K562 (cell line): ENCODE results near the gene OPCML. TPM values are rescaled to one million over a fixed set of nuclear protein-coding genes. Genes with fewer than 3 reads are reported as not detected.

Experiments
- CXXC5 ChIP-seq: fragments of 250-450 bp; sonication (Bioruptor Pico); IDR thresholded peaks from 2 replicates; pipeline ENCODE4 v1.8.0; 2022; ENCODE audit warnings: inconsistent platforms, mild to moderate bottlenecking, moderate library complexity
- DNMT1 ChIP-seq: fragments of 450-650 bp; IDR thresholded peaks from 2 replicates; pipeline ENCODE4 v1.6.1; 2016; ENCODE audit warnings: antibody characterized with exemption, mild to moderate bottlenecking
- EHMT2 ChIP-seq: fragments of 450-650 bp; IDR thresholded peaks from 2 replicates; pipeline ENCODE4 v1.6.1; 2018; ENCODE audit warnings: antibody characterized with exemption
- FOXA1 ChIP-seq: fragments of 450-650 bp; IDR thresholded peaks from 2 replicates; pipeline ENCODE4 v1.6.1; 2016; ENCODE audit warnings: mild to moderate bottlenecking, borderline replicate concordance
- PTBP1 ChIP-seq: fragments of 200-400 bp; formaldehyde crosslinking; IDR thresholded peaks from 2 replicates; pipeline ENCODE4 v1.6.1; 2017; ENCODE audit warnings: low read depth, low read length
- ZNF232 ChIP-seq: sonication (generic); formaldehyde crosslinking; IDR thresholded peaks from 2 replicates; pipeline ENCODE4 v1.8.0; 2022; ENCODE audit warnings: mild to moderate bottlenecking, missing genetic modification reagents
- polyA plus RNA-seq, 8 experiments: library from polyadenylated mRNA; depleted of rRNA in 4 of 8; stranded (reverse) in 5 of 8; unstranded in 3 of 8; fragments of >200 nt; fragmentation: Nextera tagmentation in 2 of 8; fragmentation: Illumina TruSeq in 1 of 8; extraction: Ambion mirVana in 2 of 8; extraction: Trizol in 1 of 8; gene quantifications; 2 replicates each; pipeline versions ENCODE4 v1.2.1 to v1.2.3, GENCODE V29; 2011 to 2014; ENCODE audit warnings: inconsistent platforms in 1 of 8, missing spikeins in 1 of 8
- total RNA-seq, 7 experiments: library from RNA; depleted of rRNA in 6 of 7; stranded (reverse); fragments of >200 nt in 6 of 7; fragmentation: Illumina TruSeq in 2 of 7; extraction: Trizol in 2 of 7; gene quantifications; 2 replicates each; pipeline versions ENCODE4 v1.2.1 to v1.2.3, GENCODE V29; 2011 to 2021; ENCODE audit warnings: low replicate concordance in 1 of 7
- TF ChIP-seq, protein P1 (sequence below): fragments of 250-450 bp; sonication (Bioruptor Pico); IDR thresholded peaks from 2 replicates; pipeline ENCODE4 v1.4.0; 2020
- TF ChIP-seq, protein P2 (sequence below): sonication (generic); formaldehyde crosslinking; IDR thresholded peaks from 2 replicates; pipeline ENCODE4 v1.8.0; 2022; ENCODE audit warnings: mild to moderate bottlenecking, missing genetic modification reagents
- TF ChIP-seq, protein P3 (sequence below): fragments of 250-450 bp; sonication (Bioruptor Pico); IDR thresholded peaks from 2 replicates; pipeline ENCODE4 v1.8.0; 2021; ENCODE audit warnings: moderate library complexity, mild to moderate bottlenecking, inconsistent platforms
- TF ChIP-seq, protein P4 (sequence below), 2 experiments: fragments of 250-450 bp in 1 of 2; fragments of 450-650 bp in 1 of 2; sonication (Bioruptor Pico) in 1 of 2; IDR thresholded peaks; 2 replicates each; pipeline versions ENCODE4 v1.6.1 to v1.8.0; 2016 to 2021; ENCODE audit warnings: mild to moderate bottlenecking in 2 of 2, moderate library complexity in 2 of 2, missing compliant biosample characterization in 1 of 2, missing genetic modification characterization in 1 of 2

The OPCML gene
- total and polyA plus RNA-seq, 9 of the 15 experiments (the other 6 are each of a cell fraction or from before 2014, with no cell fraction given) = not detected

DNA sequence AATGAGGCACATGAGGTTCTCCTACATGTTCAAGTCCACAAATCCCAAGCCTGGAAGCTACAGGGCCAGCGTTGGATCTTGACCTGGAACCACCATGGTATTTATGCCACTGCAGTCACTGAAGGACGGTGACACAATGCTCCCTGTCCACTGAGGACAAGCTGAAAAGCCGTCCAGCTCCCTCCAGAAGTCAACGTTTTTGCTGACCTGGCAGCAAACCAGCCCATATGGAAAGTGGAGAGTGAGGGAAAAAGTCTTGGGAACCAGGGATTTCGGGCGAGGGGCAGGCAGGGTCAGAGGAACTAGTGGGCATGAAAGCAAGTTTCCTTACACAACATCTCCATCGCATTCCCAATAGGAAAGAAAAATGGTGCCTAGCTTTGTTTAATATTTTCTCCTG, 33.3 kb downstream of the OPCML start (continued):
- TF ChIP-seq, protein P1, sequence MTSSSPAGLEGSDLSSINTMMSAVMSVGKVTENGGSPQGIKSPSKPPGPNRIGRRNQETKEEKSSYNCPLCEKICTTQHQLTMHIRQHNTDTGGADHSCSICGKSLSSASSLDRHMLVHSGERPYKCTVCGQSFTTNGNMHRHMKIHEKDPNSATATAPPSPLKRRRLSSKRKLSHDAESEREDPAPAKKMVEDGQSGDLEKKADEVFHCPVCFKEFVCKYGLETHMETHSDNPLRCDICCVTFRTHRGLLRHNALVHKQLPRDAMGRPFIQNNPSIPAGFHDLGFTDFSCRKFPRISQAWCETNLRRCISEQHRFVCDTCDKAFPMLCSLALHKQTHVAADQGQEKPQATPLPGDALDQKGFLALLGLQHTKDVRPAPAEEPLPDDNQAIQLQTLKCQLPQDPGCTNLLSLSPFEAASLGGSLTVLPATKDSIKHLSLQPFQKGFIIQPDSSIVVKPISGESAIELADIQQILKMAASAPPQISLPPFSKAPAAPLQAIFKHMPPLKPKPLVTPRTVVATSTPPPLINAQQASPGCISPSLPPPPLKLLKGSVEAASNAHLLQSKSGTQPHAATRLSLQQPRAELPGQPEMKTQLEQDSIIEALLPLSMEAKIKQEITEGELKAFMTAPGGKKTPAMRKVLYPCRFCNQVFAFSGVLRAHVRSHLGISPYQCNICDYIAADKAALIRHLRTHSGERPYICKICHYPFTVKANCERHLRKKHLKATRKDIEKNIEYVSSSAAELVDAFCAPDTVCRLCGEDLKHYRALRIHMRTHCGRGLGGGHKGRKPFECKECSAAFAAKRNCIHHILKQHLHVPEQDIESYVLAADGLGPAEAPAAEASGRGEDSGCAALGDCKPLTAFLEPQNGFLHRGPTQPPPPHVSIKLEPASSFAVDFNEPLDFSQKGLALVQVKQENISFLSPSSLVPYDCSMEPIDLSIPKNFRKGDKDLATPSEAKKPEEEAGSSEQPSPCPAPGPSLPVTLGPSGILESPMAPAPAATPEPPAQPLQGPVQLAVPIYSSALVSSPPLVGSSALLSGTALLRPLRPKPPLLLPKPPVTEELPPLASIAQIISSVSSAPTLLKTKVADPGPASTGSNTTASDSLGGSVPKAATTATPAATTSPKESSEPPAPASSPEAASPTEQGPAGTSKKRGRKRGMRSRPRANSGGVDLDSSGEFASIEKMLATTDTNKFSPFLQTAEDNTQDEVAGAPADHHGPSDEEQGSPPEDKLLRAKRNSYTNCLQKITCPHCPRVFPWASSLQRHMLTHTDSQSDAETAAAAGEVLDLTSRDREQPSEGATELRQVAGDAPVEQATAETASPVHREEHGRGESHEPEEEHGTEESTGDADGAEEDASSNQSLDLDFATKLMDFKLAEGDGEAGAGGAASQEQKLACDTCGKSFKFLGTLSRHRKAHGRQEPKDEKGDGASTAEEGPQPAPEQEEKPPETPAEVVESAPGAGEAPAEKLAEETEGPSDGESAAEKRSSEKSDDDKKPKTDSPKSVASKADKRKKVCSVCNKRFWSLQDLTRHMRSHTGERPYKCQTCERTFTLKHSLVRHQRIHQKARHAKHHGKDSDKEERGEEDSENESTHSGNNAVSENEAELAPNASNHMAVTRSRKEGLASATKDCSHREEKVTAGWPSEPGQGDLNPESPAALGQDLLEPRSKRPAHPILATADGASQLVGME (CRISPR knock-in tag) = no peak
- TF ChIP-seq FOXA1 (no peak), EHMT2 (no peak), CXXC5 (CRISPR knock-in tag) (no peak), DNMT1 (no peak), ZNF232 (no peak), PTBP1 (no peak)
- TF ChIP-seq, protein P2, sequence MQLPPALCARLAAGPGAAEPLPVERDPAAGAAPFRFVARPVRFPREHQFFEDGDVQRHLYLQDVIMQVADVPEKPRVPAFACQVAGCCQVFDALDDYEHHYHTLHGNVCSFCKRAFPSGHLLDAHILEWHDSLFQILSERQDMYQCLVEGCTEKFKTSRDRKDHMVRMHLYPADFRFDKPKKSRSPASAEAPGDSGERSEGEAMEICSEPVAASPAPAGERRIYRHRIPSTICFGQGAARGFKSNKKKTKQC (CRISPR knock-in tag) = no peak
- TF ChIP-seq, protein P3, sequence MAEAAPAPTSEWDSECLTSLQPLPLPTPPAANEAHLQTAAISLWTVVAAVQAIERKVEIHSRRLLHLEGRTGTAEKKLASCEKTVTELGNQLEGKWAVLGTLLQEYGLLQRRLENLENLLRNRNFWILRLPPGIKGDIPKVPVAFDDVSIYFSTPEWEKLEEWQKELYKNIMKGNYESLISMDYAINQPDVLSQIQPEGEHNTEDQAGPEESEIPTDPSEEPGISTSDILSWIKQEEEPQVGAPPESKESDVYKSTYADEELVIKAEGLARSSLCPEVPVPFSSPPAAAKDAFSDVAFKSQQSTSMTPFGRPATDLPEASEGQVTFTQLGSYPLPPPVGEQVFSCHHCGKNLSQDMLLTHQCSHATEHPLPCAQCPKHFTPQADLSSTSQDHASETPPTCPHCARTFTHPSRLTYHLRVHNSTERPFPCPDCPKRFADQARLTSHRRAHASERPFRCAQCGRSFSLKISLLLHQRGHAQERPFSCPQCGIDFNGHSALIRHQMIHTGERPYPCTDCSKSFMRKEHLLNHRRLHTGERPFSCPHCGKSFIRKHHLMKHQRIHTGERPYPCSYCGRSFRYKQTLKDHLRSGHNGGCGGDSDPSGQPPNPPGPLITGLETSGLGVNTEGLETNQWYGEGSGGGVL (CRISPR knock-in tag) = no peak
- TF ChIP-seq, protein P4, sequence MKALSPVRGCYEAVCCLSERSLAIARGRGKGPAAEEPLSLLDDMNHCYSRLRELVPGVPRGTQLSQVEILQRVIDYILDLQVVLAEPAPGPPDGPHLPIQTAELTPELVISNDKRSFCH (CRISPR knock-in tag; IDR thresholded peaks at IDR 0.05) = no peak
- TF ChIP-seq, protein P4 (tag; IDR thresholded peaks at IDR 0.05) = no peak
